GM13976 (cell line): Measurements from ENCODE around the gene INMT.
A peak's percentile ranks its signal among the peaks of the same experiment; 100 is the strongest.

Experiments used
- DNase-seq: peaks from one replicate; pipeline ENCODE4 v3.0.0; 2012; ENCODE audit warnings: low spot score
- in situ Hi-C: fragments of 300-500 bp; cut with MboI; formaldehyde crosslinking; loops from one replicate; pipeline ENCODE4 v1.12.0; 2022; ENCODE audit warnings: low sequenced_read_pairs, mixed read lengths, inconsistent platforms; ENCODE audit not compliant: unreplicated experiment
- TF ChIP-seq, protein P1 (sequence below): IDR thresholded peaks from 2 replicates; pipeline ENCODE4 v1.5.1; 2012; ENCODE audit warnings: borderline replicate concordance, mild to moderate bottlenecking; ENCODE audit not compliant: insufficient read depth; ENCODE audit errors: extremely low read depth, missing control alignments, control extremely low read depth

INMT gene

DNA sequence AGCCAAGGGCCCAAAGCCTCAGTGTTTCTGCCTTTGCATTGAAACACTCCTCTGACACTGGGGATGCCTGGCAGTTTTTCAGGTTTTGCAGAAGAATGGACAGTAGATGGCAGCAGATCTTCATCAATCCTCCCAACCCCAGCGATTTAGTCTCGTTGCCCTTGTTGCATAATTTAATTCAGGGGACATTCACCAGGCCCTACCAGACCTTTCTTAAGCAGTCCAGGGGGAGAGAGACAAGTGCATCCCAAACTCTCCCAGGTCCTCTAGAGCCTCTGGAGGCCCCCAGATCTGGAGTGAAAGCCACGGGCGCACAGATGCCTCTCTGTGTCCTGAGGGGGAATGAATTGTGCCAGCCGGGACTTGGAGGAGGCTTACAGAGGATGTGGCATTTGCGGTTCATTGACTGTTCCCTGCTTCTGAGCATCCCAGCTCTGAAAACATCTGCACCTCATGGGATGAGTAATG is 48.9 kb downstream of the INMT start:
- DNase-seq = peak; percentile 76
- TF ChIP-seq, protein P1, sequence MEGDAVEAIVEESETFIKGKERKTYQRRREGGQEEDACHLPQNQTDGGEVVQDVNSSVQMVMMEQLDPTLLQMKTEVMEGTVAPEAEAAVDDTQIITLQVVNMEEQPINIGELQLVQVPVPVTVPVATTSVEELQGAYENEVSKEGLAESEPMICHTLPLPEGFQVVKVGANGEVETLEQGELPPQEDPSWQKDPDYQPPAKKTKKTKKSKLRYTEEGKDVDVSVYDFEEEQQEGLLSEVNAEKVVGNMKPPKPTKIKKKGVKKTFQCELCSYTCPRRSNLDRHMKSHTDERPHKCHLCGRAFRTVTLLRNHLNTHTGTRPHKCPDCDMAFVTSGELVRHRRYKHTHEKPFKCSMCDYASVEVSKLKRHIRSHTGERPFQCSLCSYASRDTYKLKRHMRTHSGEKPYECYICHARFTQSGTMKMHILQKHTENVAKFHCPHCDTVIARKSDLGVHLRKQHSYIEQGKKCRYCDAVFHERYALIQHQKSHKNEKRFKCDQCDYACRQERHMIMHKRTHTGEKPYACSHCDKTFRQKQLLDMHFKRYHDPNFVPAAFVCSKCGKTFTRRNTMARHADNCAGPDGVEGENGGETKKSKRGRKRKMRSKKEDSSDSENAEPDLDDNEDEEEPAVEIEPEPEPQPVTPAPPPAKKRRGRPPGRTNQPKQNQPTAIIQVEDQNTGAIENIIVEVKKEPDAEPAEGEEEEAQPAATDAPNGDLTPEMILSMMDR = peak; percentile 75
- in situ Hi-C loops = loop anchor here (10.0 kb wide), 1 partner anchor 324 kb away; no protein-coding TSS in a partner anchor

DNA sequence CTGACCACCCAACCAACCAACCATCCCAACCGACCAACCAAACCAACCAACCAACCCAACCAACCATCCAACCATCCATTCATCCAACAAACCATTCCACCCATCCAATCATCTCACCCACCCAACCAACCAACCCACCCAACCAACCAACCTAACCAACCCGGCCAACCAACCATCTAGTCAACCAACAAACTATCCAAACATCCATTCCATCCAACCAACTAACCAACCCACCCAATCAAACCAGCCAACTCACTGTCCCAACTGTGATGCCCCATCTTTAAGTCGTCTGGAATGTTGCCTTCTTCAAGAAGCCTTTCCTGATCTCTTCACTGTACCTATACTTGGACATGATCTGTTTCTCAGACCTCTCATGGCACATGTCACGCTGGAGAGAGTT is 50.9 kb downstream of the INMT start:
- TF ChIP-seq, protein P1 = no peak
- DNase-seq = no peak
- in situ Hi-C loops = loop anchor here (10.0 kb wide), 1 partner anchor 322 kb away; no protein-coding TSS in a partner anchor

DNA sequence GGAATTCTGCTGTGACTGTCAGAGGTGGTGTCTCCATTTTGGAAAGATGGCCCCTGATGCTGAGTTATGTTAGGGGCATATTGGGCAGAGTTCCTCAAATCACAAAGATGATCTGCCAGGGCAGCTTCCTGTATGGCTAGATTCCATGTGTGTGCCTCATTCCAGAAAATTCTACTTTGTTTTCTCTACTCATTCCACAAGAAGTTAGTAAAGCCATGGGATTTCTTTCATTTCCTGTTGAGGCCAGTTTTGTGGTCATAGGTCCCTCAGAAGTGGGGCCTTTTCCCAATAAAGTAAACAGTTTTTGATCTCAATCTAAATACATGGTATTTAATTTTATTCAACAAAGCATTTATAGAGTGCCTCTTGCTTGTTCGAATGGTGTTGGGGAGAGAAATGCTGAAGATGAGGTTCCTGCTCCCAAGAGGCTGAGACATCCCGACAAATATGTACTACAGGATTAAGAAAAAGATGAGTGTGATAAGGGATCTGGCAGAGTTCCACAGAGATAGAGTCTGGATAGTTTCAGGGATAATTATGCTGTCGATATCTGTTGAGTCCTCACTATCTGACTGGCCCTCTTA is 52.2 kb downstream of the INMT start:
- DNase-seq = no peak
- in situ Hi-C loops = loop anchor here (10.0 kb wide), 1 partner anchor 321 kb away; no protein-coding TSS in a partner anchor
- TF ChIP-seq, protein P1 = no peak

DNA sequence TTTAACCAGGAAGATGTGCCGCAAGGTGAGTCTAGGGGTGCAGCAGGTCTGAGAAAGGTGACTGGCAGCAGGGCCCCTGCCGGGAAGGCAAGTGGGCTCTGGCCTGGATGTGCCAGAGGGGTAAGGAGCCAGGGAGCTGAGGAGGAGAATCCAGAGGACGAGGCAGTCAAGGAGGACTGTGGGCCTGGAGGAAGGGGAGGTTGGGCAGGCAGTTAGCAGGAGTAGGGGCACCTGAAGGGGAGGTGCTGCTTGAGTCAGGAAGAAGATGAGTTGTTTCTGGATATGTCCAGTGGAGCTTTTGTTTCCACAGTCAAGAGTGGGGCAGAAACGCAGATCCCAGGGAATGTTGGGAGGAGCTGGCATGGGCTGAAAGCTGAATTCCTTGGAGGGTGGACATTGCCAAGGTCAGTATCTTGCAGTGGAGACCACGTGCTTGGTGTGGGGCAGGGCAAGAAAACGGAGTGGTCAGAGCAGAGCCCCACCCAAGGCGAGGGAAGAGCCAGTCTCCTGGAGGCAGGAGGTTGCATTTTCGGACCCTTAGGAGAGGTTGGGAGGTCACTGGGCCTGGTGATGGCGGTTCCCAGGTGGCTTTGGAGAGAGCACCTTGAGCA is 53.3 kb downstream of the INMT start:
- TF ChIP-seq, protein P1 = no peak
- no peak for DNase-seq
- in situ Hi-C loops = loop anchor here (10.0 kb wide), 1 partner anchor 320 kb away; no protein-coding TSS in a partner anchor

DNA sequence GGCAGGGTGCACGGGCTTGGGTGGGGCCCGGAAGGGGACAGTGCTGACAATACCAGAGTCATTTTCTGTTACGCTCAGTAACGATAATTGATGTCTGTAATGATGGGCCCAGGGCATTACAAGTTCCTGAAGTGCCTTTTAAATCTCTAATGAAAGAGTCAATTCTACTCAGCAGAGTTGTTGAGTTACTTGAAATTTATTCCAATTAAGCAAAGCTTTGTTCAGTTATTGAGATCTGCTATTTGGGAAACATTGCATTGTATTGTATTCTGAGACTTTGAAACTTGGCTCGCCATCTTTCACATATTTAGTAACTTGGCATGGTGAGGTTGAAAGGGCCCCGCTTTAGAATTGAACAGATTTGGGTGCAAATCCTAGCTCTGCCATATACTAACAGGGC is 54.0 kb downstream of the INMT start:
- no peak for DNase-seq
- in situ Hi-C loops = loop anchor here (10.0 kb wide), 1 partner anchor 319 kb away; no protein-coding TSS in a partner anchor
- TF ChIP-seq, protein P1 = no peak
